OCI-LY1 (cell line): Measurements from ENCODE around the gene ACSL4.

ENCODE experiments used
- H2AFZ ChIP-seq: fragments of 200-600 bp; sonication (generic), shearing (Covaris generic); 2 replicates; pipeline ENCODE4 v1.6.0; 2014; ENCODE audit warnings: antibody characterized with exemption, mild to moderate bottlenecking, low read length
- H3F3A ChIP-seq: fragments of 200-600 bp; sonication (generic), shearing (Covaris generic); 2 replicates; pipeline ENCODE4 v1.6.0; 2014; ENCODE audit warnings: mild to moderate bottlenecking, antibody characterized with exemption, low read length, moderate library complexity; ENCODE audit not compliant: insufficient read depth
- H3K27ac ChIP-seq: fragments of 200-600 bp; sonication (generic); 2 replicates; pipeline ENCODE4 v1.5.1; 2014; ENCODE audit warnings: low read length, mixed run types, mild to moderate bottlenecking, low read depth; ENCODE audit not compliant: poor library complexity, severe bottlenecking
- H3K27me3 ChIP-seq: fragments of 200-600 bp; sonication (generic); 2 replicates; pipeline ENCODE4 v1.6.0; 2014; ENCODE audit warnings: antibody characterized with exemption, mild to moderate bottlenecking, low read length, moderate library complexity; ENCODE audit not compliant: insufficient read depth
- H3K36me3 ChIP-seq: fragments of 200-600 bp; sonication (generic); 2 replicates; pipeline ENCODE4 v1.6.1; 2014; ENCODE audit warnings: mild to moderate bottlenecking, antibody characterized with exemption, low read length, moderate library complexity, mixed read lengths; ENCODE audit not compliant: insufficient read depth
- H3K4me1 ChIP-seq: fragments of 200-600 bp; sonication (generic); 2 replicates; pipeline ENCODE4 v1.5.1; 2014; ENCODE audit warnings: mild to moderate bottlenecking, low read length, moderate library complexity; ENCODE audit not compliant: insufficient read depth, severe bottlenecking
- H3K4me2 ChIP-seq: fragments of 200-600 bp; sonication (generic), shearing (Covaris generic); 2 replicates; pipeline ENCODE4 v1.6.1; 2014; ENCODE audit warnings: low read length
- H3K4me3 ChIP-seq: fragments of 200-600 bp; sonication (generic); 2 replicates; pipeline ENCODE4 v1.5.1; 2014; ENCODE audit warnings: low read length, low read depth, mild to moderate bottlenecking, mixed read lengths; ENCODE audit not compliant: poor library complexity, severe bottlenecking
- H3K79me2 ChIP-seq: fragments of 200-600 bp; shearing (Covaris generic); 2 replicates; pipeline ENCODE4 v1.6.1; 2016; ENCODE audit warnings: mixed run types, low read length, mixed read lengths; ENCODE audit not compliant: insufficient read depth
- H3K9ac ChIP-seq: fragments of 200-600 bp; sonication (generic), shearing (Covaris generic); 2 replicates; pipeline ENCODE4 v1.6.1; 2014; ENCODE audit warnings: mild to moderate bottlenecking, low read length, mixed read lengths
- H3K9me2 ChIP-seq: fragments of 200-600 bp; sonication (generic), shearing (Covaris generic); 2 replicates; pipeline ENCODE4 v1.6.1; 2014; ENCODE audit warnings: low read depth, mild to moderate bottlenecking, low read length, mixed read lengths
- H3K9me3 ChIP-seq: fragments of 200-600 bp; shearing (Covaris generic); 2 replicates; pipeline ENCODE4 v1.6.1; 2014; ENCODE audit warnings: low read length, mixed read lengths
- H4K20me1 ChIP-seq: fragments of 200-600 bp; sonication (generic), shearing (Covaris generic); 2 replicates; pipeline ENCODE4 v1.6.0; 2016; ENCODE audit warnings: mild to moderate bottlenecking, low read length; ENCODE audit not compliant: insufficient read depth
- CTCF ChIP-seq: fragments of 200-600 bp; sonication (generic), shearing (Covaris generic); IDR thresholded peaks from 2 replicates; pipeline ENCODE4 v1.5.1; 2017; ENCODE audit warnings: mild to moderate bottlenecking, antibody characterized with exemption, low read length, moderate library complexity, mixed read lengths
- EZH2 ChIP-seq: fragments of 200-600 bp; sonication (generic), shearing (Covaris generic); IDR thresholded peaks from 2 replicates; pipeline ENCODE4 v1.8.0; 2017; ENCODE audit warnings: borderline replicate concordance, mixed run types, mild to moderate bottlenecking, antibody characterized with exemption, low read length, moderate library complexity, mixed read lengths

ACSL4 gene

GRCh38 chrX:109687903-109688302 lies 45.2 kb downstream of the ACSL4 start:
- H2AFZ ChIP-seq = no peak overlapping the region
- H3K4me2 ChIP-seq = no peak overlapping the region
- H3F3A ChIP-seq = no peaks in the 10 kb centered on the region
- H3K27ac ChIP-seq = no peak overlapping the region
- H3K4me1 ChIP-seq = no peaks in the 10 kb centered on the region
- no peak overlapping the region for H3K4me3 ChIP-seq
- no peaks in the 10 kb centered on the region for H3K79me2 ChIP-seq
- no peaks in the 10 kb centered on the region for H3K9me2 ChIP-seq
- TF ChIP-seq EZH2 = no peak
- no peak for TF ChIP-seq CTCF
- H3K27me3 ChIP-seq = no peaks in the 10 kb centered on the region
- H3K9ac ChIP-seq = no peak overlapping the region
- no peaks in the 10 kb centered on the region for H4K20me1 ChIP-seq
- H3K9me3 ChIP-seq = no peaks in the 10 kb centered on the region
- H3K36me3 ChIP-seq = no peaks in the 10 kb centered on the region

DNA sequence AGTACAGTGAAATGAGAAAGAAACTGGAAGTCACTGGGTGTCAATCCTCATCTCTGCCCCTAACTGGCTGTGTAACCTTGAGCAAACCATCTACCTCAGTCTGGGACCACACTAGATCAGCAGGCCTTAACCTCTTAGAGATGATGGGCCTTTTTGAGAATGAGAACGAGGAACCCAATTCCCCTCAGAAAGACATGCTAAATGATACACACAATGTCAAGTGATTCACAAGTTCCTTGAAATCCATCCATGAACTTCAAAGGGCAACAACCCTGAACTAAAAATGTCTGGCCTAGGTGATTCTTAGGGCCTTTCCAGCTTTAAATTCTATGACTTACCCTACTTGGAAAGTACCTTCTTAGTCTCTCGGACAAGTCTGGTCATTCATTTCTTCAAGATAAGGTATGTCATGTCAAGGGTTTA lies 47.4 kb downstream of the ACSL4 start:
- Histone ChIP-seq H3K27me3 (no peaks in the 10 kb centered on the region), H3K79me2 (no peaks in the 10 kb centered on the region), H3K9me2 (no peaks in the 10 kb centered on the region), H3F3A (no peaks in the 10 kb centered on the region), H3K9ac (no peak overlapping the region), H2AFZ (no peak overlapping the region), H3K9me3 (no peaks in the 10 kb centered on the region), H3K4me3 (no peak overlapping the region), H3K4me2 (no peak overlapping the region), H4K20me1 (no peaks in the 10 kb centered on the region), H3K27ac (no peak overlapping the region), H3K4me1 (no peaks in the 10 kb centered on the region), H3K36me3 (peaks cover 19% of the 10 kb centered on the region; the same call in 1 of the 2 replicates)
- TF ChIP-seq CTCF (no peak), EZH2 (no peak)

GRCh38 chrX:109684136-109684535 lies 48.9 kb downstream of the ACSL4 start:
- Histone ChIP-seq H3K9me3 (no peaks in the 10 kb centered on the region), H3K4me1 (no peaks in the 10 kb centered on the region), H3K27me3 (no peaks in the 10 kb centered on the region), H3K79me2 (no peaks in the 10 kb centered on the region), H3K9me2 (no peaks in the 10 kb centered on the region), H3F3A (no peaks in the 10 kb centered on the region), H3K9ac (no peak overlapping the region), H3K27ac (no peak overlapping the region), H3K36me3 (peaks cover 32% of the 10 kb centered on the region; the same call in 1 of the 2 replicates), H3K4me2 (no peak overlapping the region), H2AFZ (no peak overlapping the region), H4K20me1 (no peaks in the 10 kb centered on the region), H3K4me3 (no peak overlapping the region)
- TF ChIP-seq EZH2 = no peak
- no peak for TF ChIP-seq CTCF
